ENCODE measurements around the gene ARNT2.

The ARNT2 gene

GRCh38 chr15:80557441-80558234 lies 153.5 kb downstream of the ARNT2 start:
- no peaks in the 10 kb centered on the region for H3K9me3 ChIP-seq
- no peak for TF ChIP-seq CTCF (IDR thresholded peaks at IDR 0.05; ENCODE audit: low read depth, low read length)
- no peak for DNase-seq
- no peak overlapping the region for H3K4me3 ChIP-seq (ENCODE audit: low read depth, low read length)
- H3K36me3 ChIP-seq = no peaks in the 10 kb centered on the region
- H3K4me1 ChIP-seq = no peaks in the 10 kb centered on the region
- H3K27me3 ChIP-seq = no peaks in the 10 kb centered on the region

DNA sequence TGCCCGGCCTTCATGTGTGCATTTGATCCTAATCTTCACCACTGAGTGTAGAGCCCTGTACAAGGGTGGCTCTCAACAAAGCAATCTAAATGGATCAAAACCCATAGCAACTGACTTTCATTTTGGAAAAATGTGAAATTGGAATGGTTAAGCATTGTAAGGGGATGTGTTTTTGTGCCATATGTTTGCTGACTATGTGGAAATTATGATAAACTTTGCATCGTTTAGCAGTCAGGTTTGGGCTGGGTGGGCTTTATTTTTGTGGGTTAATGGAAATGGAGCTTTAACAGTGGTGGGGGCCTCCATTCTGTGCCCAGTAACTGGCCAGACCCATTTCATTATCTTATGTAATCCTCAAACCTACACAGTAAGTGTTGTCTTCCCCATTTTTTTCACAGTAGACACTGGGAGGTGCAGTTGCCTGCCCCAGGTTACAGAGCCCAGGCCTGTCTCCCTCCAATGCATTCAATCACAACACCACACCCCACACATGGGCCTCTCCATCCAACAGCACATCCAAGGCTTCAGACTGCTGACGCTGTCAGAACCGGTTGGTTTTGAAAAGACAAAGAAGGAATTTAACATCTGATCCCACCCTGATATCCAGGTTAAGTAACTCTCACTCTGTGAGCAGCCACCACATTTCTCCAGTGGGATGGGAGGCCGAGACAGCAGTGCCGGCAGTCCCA lies 154.6 kb downstream of the ARNT2 start:
- H3K4me3 ChIP-seq (ENCODE audit: low read depth, low read length) = no peak overlapping the region
- H3K36me3 ChIP-seq = no peaks in the 10 kb centered on the region
- DNase-seq = no peak
- TF ChIP-seq CTCF (IDR thresholded peaks at IDR 0.05; ENCODE audit: low read depth, low read length) = no peak
- no peaks in the 10 kb centered on the region for H3K4me1 ChIP-seq
- H3K9me3 ChIP-seq = no peaks in the 10 kb centered on the region
- H3K27me3 ChIP-seq = no peaks in the 10 kb centered on the region

- Histone ChIP-seq H3K4me3 (ENCODE audit: low read depth, low read length) (no peak overlapping the region), H3K36me3 (no peaks in the 10 kb centered on the region), H3K9me3 (no peaks in the 10 kb centered on the region), H3K27me3 (no peaks in the 10 kb centered on the region), H3K4me1 (no peaks in the 10 kb centered on the region)
- no peak for TF ChIP-seq CTCF (IDR thresholded peaks at IDR 0.05; ENCODE audit: low read depth, low read length)
- DNase-seq = no peak
Measured at GRCh38 chr15:80559320-80559693, 155.1 kb downstream of the ARNT2 start.

DNA sequence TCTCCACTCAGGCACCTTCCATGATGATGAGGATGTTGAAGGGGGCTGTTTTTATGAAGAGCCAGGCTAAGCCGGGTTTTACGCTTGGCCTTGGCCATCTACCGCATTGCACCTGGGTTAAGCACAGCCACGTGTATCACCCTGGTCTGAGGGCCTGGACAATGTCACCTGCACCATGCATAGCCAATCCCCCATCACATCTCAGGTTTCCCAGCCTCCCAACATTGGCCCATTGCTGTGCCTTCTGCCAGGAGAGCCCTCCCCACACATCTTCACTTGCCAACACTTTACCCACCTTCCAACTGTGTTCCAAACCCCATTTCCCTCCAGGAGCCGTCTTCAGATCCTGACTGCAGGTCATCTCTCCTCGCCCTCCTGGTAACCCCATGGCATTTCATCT lies 155.6 kb downstream of the ARNT2 start:
- Histone ChIP-seq H3K27me3 (no peaks in the 10 kb centered on the region), H3K36me3 (no peaks in the 10 kb centered on the region), H3K4me1 (no peaks in the 10 kb centered on the region), H3K9me3 (no peaks in the 10 kb centered on the region), H3K4me3 (ENCODE audit: low read depth, low read length) (no peak overlapping the region)
- TF ChIP-seq CTCF (IDR thresholded peaks at IDR 0.05; ENCODE audit: low read depth, low read length) = no peak
- no peak for DNase-seq

DNA sequence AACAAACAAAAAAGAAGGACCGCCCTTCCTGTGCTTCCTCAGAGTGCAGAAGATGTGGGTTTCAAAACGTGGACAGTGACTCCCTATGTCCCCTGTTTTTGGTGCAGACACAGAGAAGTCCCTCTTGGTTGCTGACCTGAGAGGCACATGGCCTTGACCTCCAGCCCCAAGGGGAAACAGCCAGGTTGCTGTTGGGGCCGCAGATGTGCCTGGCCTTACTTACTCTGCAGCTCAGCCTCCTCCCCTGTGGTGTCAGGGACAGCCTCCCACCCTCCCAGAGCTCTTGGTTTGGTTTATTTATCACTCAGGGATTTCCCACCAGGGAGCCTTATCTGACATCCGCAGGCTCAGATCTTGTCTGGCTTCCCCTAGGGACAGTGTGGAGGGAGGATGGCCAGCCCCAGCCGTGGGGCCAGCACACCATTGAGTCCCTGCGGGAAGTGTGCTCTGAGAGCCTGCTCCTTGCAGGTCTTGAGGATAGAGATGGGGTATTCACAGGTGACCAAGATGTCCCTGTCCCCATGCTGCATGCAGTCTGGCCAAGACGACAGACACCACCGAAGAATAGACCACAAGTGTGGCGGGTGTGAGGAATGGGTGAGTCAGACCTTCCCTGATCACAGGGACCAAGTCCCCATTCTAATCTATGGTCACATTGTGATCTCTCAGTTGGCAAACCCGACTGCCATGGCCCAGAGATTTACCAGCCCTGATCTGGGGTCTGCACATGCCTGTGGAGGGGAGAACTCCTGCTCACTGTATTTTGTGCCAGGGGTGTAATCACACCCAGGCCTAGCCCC lies 156.6 kb downstream of the ARNT2 start:
- Histone ChIP-seq H3K9me3 (no peaks in the 10 kb centered on the region), H3K4me3 (ENCODE audit: low read depth, low read length) (no peak overlapping the region), H3K4me1 (no peaks in the 10 kb centered on the region), H3K36me3 (no peaks in the 10 kb centered on the region), H3K27me3 (no peaks in the 10 kb centered on the region)
- no peak for TF ChIP-seq CTCF (IDR thresholded peaks at IDR 0.05; ENCODE audit: low read depth, low read length)
- DNase-seq = no peak
